GM19455 (cell line): ENCODE measurements around the gene MAD2L2.
A peak's percentile ranks its signal among the peaks of the same experiment; 100 is the strongest.
"Not testable (repeated sequence)": the region's sequence is repeated elsewhere in the genome, so short reads cannot be mapped to it uniquely, and the experiment has no call there.

Source experiments
- ATAC-seq: cut with Tn5 transposase; IDR thresholded peaks from one replicate; pipeline ENCODE4 v1.9.1; 2021; ENCODE audit not compliant: unreplicated experiment

MAD2L2 gene

GRCh38 chr1:11654137-11654938 lies 26.6 kb downstream of the MAD2L2 start, which contains the start of the genes FBXO2 and FBXO44:
Gene FBXO2 (minus strand): TSS chr1:11654429. CDS start chr1:11654340, 89 bp downstream.
Gene FBXO44 (plus strand): TSS chr1:11654877. CDS start chr1:11655836, 959 bp downstream.
- peak; percentile 65 for ATAC-seq

GRCh38 chr1:11653861-11654136 lies 27.1 kb downstream of the MAD2L2 start:
- ATAC-seq = no peak

GRCh38 chr1:11653101-11653860 lies 27.7 kb downstream of the MAD2L2 start:
- ATAC-seq = no peak

- ATAC-seq = no peak
Measured at GRCh38 chr1:11652203-11652780, 28.7 kb downstream of the MAD2L2 start.

GRCh38 chr1:11651017-11651416 lies 29.9 kb downstream of the MAD2L2 start:
- ATAC-seq = no peak

- ATAC-seq = no peak
Measured at GRCh38 chr1:11650331-11650991, 30.5 kb downstream of the MAD2L2 start.

- ATAC-seq = no peak
Measured at GRCh38 chr1:11649624-11650330, 31.2 kb downstream of the MAD2L2 start.

GRCh38 chr1:11649237-11649623 lies 31.7 kb downstream of the MAD2L2 start:
- no peak for ATAC-seq

GRCh38 chr1:11648732-11649158 lies 32.2 kb downstream of the MAD2L2 start:
- ATAC-seq = no peak

GRCh38 chr1:11648039-11648438 lies 32.9 kb downstream of the MAD2L2 start:
- ATAC-seq = no peak

- ATAC-seq = no peak
Measured at GRCh38 chr1:11647333-11647732, 33.6 kb downstream of the MAD2L2 start.

GRCh38 chr1:11646317-11646716 lies 34.6 kb downstream of the MAD2L2 start:
- no peak for ATAC-seq

- no peak for ATAC-seq
Measured at GRCh38 chr1:11645670-11646265, 35.2 kb downstream of the MAD2L2 start.

- no peak for ATAC-seq
Measured at GRCh38 chr1:11645270-11645669, 35.7 kb downstream of the MAD2L2 start.

- no peak for ATAC-seq
Measured at GRCh38 chr1:11643782-11644181, 37.2 kb downstream of the MAD2L2 start.

GRCh38 chr1:11642418-11643017 lies 38.4 kb downstream of the MAD2L2 start:
- ATAC-seq = not testable (repeated sequence)

- no peak for ATAC-seq
Measured at GRCh38 chr1:11641776-11642305, 39.1 kb downstream of the MAD2L2 start.

- ATAC-seq = no peak
Measured at GRCh38 chr1:11640944-11641343, 40.0 kb downstream of the MAD2L2 start.

GRCh38 chr1:11640101-11640500 lies 40.8 kb downstream of the MAD2L2 start:
- ATAC-seq = no peak

- no peak for ATAC-seq
Measured at GRCh38 chr1:11639372-11639771, 41.6 kb downstream of the MAD2L2 start.
